Measurements from ENCODE around the gene TNS3.

DNA sequence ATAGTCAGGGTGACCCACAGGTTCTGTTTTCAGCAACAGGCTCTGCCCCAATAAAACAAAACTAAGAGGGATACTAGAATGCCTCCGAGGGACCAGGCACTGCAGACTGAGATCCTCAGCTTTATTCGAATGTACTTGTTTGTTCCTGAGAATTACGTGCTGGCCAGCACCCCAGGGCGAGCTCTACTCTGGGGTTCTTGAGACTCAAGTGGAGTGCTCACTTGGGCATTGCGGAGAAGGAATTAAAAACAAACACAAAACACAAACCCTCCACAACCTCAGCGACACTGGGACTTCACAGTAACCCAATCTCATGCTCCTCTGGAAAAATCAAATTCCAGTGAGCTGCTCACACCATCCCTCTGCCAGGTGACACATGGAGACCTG lies 250.7 kb downstream of the TNS3 start:
- TF ChIP-seq POLR2A (IDR thresholded peaks at IDR 0.05; ENCODE audit: low read depth, low read length): no peak
- no peak for TF ChIP-seq EZH2 (IDR thresholded peaks at IDR 0.05; ENCODE audit: borderline replicate concordance, low read depth, low read length, severe bottlenecking)
- TF ChIP-seq, protein P1, sequence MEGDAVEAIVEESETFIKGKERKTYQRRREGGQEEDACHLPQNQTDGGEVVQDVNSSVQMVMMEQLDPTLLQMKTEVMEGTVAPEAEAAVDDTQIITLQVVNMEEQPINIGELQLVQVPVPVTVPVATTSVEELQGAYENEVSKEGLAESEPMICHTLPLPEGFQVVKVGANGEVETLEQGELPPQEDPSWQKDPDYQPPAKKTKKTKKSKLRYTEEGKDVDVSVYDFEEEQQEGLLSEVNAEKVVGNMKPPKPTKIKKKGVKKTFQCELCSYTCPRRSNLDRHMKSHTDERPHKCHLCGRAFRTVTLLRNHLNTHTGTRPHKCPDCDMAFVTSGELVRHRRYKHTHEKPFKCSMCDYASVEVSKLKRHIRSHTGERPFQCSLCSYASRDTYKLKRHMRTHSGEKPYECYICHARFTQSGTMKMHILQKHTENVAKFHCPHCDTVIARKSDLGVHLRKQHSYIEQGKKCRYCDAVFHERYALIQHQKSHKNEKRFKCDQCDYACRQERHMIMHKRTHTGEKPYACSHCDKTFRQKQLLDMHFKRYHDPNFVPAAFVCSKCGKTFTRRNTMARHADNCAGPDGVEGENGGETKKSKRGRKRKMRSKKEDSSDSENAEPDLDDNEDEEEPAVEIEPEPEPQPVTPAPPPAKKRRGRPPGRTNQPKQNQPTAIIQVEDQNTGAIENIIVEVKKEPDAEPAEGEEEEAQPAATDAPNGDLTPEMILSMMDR (IDR thresholded peaks at IDR 0.05; ENCODE audit: extremely low read depth in 1 of 2, insufficient read depth in 1 of 2, low read depth in 1 of 2, low read length in 2 of 2): no peak
- no peak for TF ChIP-seq MYC (IDR thresholded peaks at IDR 0.05; ENCODE audit: low read depth, low read length)
- TF ChIP-seq POLR2AphosphoS5 (IDR thresholded peaks at IDR 0.05; ENCODE audit: insufficient read depth, low read depth, low read length): no peak

All from endothelial cell of umbilical vein (primary cell).